SKM-1 (cell line): Measurements from ENCODE around the gene SLC1A7.

Source experiments
- DNase-seq: peaks from one replicate; lab custom pipeline; 2025; ENCODE audit not compliant: unreplicated experiment; lab: John Stamatoyannopoulos, UW

SLC1A7 gene

GRCh38 chr1:53077599-53077965, 64.9 kb downstream of the SLC1A7 start:
- DNase-seq = no peak

GRCh38 chr1:53076721-53077598, 65.5 kb downstream of the SLC1A7 start:
- DNase-seq = no peak

GRCh38 chr1:53076165-53076564, 66.3 kb downstream of the SLC1A7 start:
- DNase-seq = no peak

GRCh38 chr1:53075761-53076163, 66.7 kb downstream of the SLC1A7 start:
- no peak for DNase-seq

GRCh38 chr1:53075206-53075605, 67.2 kb downstream of the SLC1A7 start:
- DNase-seq = no peak

- DNase-seq = no peak
These were observed 67.9 kb downstream of the SLC1A7 start for GRCh38 chr1:53074313-53075154.

- DNase-seq = no peak
These were observed 68.5 kb downstream of the SLC1A7 start for GRCh38 chr1:53073868-53074311.

GRCh38 chr1:53073287-53073686, 69.2 kb downstream of the SLC1A7 start:
- DNase-seq = no peak

- no peak for DNase-seq
These were observed 70.5 kb downstream of the SLC1A7 start for GRCh38 chr1:53071915-53072314.

GRCh38 chr1:53071167-53071865, 71.1 kb downstream of the SLC1A7 start:
- DNase-seq = no peak

GRCh38 chr1:53070621-53071020, 71.8 kb downstream of the SLC1A7 start:
- DNase-seq = no peak

- DNase-seq = no peak
These were observed 72.6 kb downstream of the SLC1A7 start for GRCh38 chr1:53069663-53070327.

GRCh38 chr1:53069265-53069662, 73.2 kb downstream of the SLC1A7 start:
- DNase-seq = no peak

- DNase-seq = no peak
These were observed 73.9 kb downstream of the SLC1A7 start for GRCh38 chr1:53068314-53069099.

- DNase-seq = no peak
These were observed 74.6 kb downstream of the SLC1A7 start for GRCh38 chr1:53067886-53068285.

- DNase-seq = no peak
These were observed 75.3 kb downstream of the SLC1A7 start for GRCh38 chr1:53066891-53067738.

- no peak for DNase-seq
These were observed 76.0 kb downstream of the SLC1A7 start for GRCh38 chr1:53066488-53066887.

- no peak for DNase-seq
These were observed 77.0 kb downstream of the SLC1A7 start for GRCh38 chr1:53065391-53065790.
